A204.1 (cell line): ENCODE data around the gene RAP1GAP2.
"Not testable (repeated sequence)": the region's sequence is repeated elsewhere in the genome, so short reads cannot be mapped to it uniquely, and the experiment has no call there.

Source experiments
- FAIRE-seq: peaks from 2 replicates; lab custom pipeline; 2012; peaks lifted over from hg19 to GRCh38; lab: Jason Lieb, UNC

Gene RAP1GAP2

DNA sequence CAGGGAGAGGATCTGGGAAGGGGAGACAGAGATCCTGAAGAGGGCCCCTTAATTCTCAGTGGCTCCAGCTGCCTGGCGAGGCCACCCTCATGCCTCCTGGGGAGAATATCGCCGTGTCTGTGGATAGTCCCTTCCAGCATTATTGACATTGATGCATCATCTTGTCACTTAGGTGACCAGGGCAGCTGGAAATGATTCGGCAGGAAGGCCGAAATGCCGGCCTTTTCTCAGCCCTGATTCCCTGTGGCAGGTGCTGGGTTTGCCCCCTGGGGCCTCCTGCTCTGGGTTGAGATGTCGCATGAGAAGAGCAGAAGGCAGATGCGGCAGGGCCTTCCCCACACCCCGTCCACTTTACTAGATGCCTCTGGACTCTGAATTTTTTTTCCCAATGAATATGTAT, 89.5 kb downstream of the RAP1GAP2 start:
- no peak for FAIRE-seq

- no peak for FAIRE-seq
These were observed 92.1 kb downstream of the RAP1GAP2 start for GRCh38 chr17:2888326-2888725.

GRCh38 chr17:2889256-2889655, 93.0 kb downstream of the RAP1GAP2 start:
- FAIRE-seq: no peak

DNA sequence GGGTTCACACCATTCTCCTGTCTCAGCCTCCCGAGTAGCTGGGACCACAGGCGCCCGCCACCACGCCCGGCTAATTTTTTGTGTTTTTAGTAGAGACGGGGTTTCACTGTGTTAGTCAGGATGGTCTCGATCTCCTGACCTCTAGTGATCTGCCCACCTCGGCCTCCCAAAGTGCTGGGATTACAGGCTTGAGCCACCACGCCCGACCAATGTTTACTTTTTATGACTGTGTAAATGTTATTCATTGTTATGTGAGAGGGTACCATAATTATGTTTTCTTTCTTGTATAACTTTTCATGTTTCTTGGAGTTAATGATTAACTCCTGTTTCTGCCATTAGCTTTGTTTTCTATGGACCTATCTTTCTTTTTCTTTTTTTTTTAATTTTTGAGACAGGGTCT, 94.5 kb downstream of the RAP1GAP2 start:
- not testable (repeated sequence) for FAIRE-seq

GRCh38 chr17:2892305-2892971, 96.2 kb downstream of the RAP1GAP2 start:
- no peak for FAIRE-seq

DNA sequence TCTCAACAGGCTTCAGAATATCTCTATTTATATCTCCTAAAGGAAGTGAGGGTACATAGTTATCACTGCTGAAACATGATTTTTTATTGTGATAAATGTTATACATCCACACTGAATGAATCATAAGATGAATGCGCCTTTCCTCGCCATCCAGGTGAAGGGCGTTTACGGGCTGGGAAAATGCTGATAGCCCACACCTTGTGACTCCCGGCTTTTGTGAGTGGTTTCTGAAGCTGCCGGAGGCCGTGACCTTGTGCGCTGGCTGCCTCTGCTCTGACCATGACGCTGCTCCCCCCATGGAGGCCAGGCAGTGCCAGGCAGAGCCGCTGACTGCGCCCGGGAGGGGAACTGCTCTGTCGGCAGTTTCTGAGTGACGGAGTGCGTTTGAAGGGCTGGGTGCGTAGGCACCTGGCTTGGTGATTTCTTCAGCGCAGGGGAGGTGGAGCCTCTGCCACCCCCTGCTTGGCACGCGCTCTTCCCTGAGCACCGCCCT, 97.2 kb downstream of the RAP1GAP2 start:
- FAIRE-seq: no peak

- no peak for FAIRE-seq
These were observed 98.5 kb downstream of the RAP1GAP2 start for GRCh38 chr17:2894782-2895181.

- no peak for FAIRE-seq
These were observed 101.4 kb downstream of the RAP1GAP2 start for GRCh38 chr17:2897605-2898004.

- no peak for FAIRE-seq
These were observed 102.2 kb downstream of the RAP1GAP2 start for GRCh38 chr17:2898255-2898926.

DNA sequence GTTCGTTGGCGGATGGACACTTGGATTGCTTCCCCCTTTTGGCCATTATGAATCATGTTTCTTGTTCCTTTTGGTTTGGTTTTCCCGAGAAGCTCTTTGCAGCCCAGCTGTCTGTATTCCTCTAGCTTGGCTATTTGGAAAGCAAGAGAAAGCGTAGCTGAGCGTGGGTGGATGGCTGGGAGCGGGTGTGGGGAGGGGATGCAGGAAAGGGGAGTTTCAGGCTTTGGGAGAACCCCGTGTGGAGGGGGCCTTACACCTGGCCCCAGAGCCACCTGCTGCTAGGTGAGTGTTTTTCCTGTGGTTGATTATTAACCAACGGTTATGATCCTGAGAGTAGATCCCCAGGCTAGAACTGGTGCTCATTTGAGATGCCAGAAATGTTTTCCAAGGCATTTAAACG, 103.7 kb downstream of the RAP1GAP2 start:
- no peak for FAIRE-seq

- no peak for FAIRE-seq
These were observed 104.6 kb downstream of the RAP1GAP2 start for GRCh38 chr17:2900842-2901241.

- no peak for FAIRE-seq
These were observed 105.3 kb downstream of the RAP1GAP2 start for GRCh38 chr17:2901582-2901981.

DNA sequence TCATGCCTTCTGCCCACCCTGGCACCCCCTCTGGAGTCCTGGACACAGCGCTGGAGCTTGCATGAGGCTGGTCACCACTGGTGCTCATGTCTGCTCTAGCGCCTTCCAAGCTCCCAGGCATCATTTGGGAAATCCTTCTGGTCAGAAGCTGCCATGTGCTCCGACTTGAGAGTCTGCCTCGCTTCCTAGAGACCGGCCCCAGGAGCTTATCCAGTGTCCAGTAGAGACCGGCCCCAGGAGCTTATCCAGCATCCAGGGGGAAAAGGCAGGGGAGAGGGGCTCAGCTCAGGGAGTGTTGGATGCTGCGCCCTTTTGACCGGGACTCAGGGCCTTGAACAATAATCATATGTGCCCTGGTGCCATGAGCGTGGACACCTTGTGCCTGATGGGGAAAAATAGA, 106.3 kb downstream of the RAP1GAP2 start:
- FAIRE-seq: no peak

- no peak for FAIRE-seq
These were observed 107.1 kb downstream of the RAP1GAP2 start for GRCh38 chr17:2903193-2903974.

DNA sequence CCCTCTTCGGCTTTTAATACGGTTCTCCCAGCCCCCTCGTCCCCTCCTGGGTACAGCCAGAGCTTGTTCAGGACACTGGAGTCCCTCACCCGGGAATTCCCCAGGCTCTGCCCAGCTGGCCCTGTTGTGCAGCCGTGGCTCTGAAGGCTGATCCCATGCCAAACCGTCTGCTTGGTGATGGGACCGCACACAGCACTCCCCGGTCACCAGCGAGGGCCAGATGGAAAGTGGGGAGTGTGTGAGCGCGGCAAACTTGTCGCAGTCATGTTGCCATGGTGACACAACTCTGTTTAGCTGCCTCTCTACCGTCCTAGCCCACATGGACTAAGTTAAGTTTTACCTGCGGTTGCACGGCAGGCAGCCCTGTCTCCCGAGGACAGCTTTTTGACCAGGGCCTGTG, 107.9 kb downstream of the RAP1GAP2 start:
- no peak for FAIRE-seq

DNA sequence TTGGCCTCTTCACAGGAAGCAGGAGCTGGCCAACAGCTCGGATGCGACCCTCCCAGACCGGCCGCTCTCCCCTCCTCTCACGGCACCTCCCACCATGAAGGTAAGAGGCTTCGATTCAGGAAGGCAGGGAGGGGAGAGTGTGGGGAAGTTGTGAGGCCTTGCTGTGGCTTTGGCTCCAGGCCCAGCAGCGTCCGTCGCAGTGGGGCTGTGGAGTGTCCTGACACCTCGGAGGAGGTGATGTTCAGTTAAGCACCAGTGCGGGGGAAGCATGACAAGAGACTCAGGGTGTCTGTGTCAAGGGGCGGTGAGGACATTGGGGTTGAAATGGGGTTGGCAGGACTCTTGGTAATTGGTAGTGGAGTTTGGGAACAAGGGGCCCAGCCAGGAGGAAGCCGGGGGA, 109.0 kb downstream of the RAP1GAP2 start:
- FAIRE-seq: no peak

DNA sequence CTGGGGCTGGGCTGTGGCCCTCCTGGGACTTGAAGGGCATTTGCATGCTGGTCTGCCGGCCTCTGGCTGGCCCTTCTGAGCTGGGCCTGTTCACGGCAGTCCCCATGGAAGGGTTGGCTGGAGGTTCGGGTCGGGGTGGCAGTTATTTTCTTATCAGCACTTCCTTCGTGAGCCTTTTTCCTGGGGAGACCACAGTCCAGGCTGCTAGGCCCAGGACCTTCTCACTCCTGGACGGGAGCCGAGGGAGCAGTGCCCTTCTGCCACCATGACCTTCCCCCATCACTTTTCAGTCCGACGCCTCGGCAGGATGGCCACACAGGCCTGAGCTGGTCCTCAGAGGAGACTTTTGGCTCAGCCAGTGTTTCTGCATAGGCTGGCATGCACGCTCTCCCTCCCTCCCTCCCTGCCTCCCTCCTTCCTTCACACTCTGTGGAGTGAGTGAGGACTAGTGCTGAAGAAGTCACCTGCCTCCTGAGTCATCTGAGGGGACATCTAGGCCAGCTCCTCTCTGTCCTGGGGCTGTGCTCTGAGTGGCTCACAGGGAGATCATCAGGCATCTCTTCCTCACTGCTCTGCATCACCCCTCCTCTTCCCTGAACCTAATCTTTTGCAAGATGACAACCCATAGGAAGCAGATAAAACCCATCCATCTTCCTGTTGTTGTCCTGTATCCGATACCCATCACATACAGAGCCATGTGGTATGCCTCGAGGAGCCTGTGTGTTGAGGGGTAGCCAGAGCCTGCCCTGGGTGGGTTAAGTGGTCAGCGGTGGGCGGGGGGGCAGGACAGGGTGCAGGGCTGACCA, 109.7 kb downstream of the RAP1GAP2 start:
- FAIRE-seq: no peak

DNA sequence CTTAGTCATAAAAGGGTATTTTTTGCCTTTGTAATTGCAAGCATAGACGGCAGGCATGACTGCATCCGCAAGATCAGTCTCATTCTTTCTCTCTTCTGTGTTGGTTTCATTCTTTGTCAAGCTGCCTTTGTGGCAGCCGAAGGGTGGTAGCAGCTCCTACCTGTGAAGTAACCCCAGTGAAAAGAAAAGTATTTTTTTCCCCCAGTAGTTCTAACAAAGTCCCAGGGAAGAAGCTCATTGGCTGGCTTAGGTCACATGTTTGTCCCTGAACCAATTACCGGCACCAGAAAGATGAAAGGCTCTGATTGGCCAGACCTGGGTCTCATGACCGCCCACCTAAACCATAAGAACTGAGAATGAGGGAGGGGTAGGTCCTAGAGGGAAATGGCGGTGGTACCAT, 110.7 kb downstream of the RAP1GAP2 start:
- FAIRE-seq: no peak

GRCh38 chr17:2909175-2909845, 113.1 kb downstream of the RAP1GAP2 start:
- FAIRE-seq: no peak

- no peak for FAIRE-seq
These were observed 113.6 kb downstream of the RAP1GAP2 start for GRCh38 chr17:2909846-2910234.

GRCh38 chr17:2911035-2911754, 115.0 kb downstream of the RAP1GAP2 start:
- no peak for FAIRE-seq
